K562 (cell line): ENCODE data around the gene ANKH. TPM values are rescaled to one million over a fixed set of nuclear protein-coding genes. Genes with fewer than 3 reads are reported as not detected.

Experiments
- ATAC-seq: fragments of 200-7000 bp; cut with Tn5 transposase; 3 replicates; pipeline ENCODE4 v1.9.1; 2020; ENCODE audit warnings: moderate library complexity
- BruUV-seq: library from RNA; stranded (reverse); fragments of 400-500 nt; replicated peaks from 2 replicates; lab custom pipeline; 2021; lab: Mats Ljungman, UMichigan
- CTCF ChIA-PET: fragments of 300-600 bp; formaldehyde crosslinking; extraction: SDS; loops from one replicate; lab custom pipeline; 2021; ENCODE audit warnings: low intra/inter-chr PET ratio; lab: Yijun Ruan, JAX
- POLR2A ChIA-PET: fragments of 300-600, 350-650 bp; sonication (Branson Sonifier 250); formaldehyde crosslinking; extraction: SDS; loops from one replicate; lab custom pipeline; 2021; ENCODE audit warnings: antibody characterized with exemption, inconsistent platforms; lab: Yijun Ruan, JAX
- DNase-seq, 4 experiments: peaks; one replicate each; pipeline versions ENCODE4 v3.0.0 to v3.0.0-alpha.2; 2011 to 2018; ENCODE audit warnings: low spot score in 3 of 4, mixed read lengths in 3 of 4; ENCODE audit errors: extremely low read depth in 1 of 4
- FAIRE-seq: peaks from 2 replicates; lab custom pipeline; 2011; peaks lifted over from hg19 to GRCh38; lab: Jason Lieb, UNC
- H2AFZ ChIP-seq: 2 replicates; pipeline ENCODE4 v1.6.0; 2011; ENCODE audit warnings: low read depth, low read length, control low read depth, inconsistent platforms
- H3K27ac ChIP-seq: fragments of 200-600 bp; 3 replicates; pipeline ENCODE4 v1.8.0; 2011; ENCODE audit warnings: low read depth, mild to moderate bottlenecking, control low read depth, inconsistent platforms, low read length, moderate library complexity, mixed read lengths; ENCODE audit errors: extremely low read depth
- H3K27me3 ChIP-seq, 2 experiments: fragments of 300-600 bp in 1 of 2; 2 replicates in 1 of 2; 3 replicates in 1 of 2; pipeline versions ENCODE4 v1.6.0 to v1.8.0; 2011; ENCODE audit warnings: inconsistent platforms in 2 of 2, low read length in 2 of 2, mild to moderate bottlenecking in 1 of 2, mixed read lengths in 1 of 2, moderate library complexity in 1 of 2; ENCODE audit not compliant: control insufficient read depth in 2 of 2, insufficient read depth in 2 of 2
- H3K36me3 ChIP-seq: fragments of 300-600 bp; 3 replicates; pipeline ENCODE4 v1.8.0; 2011; ENCODE audit warnings: mild to moderate bottlenecking, low read length, inconsistent platforms; ENCODE audit not compliant: control insufficient read depth, insufficient read depth
- H3K4me1 ChIP-seq, 2 experiments: fragments of 200-600 bp in 1 of 2; replicated peaks in 1 of 2; 2 replicates in 1 of 2; 3 replicates in 1 of 2; pipeline versions ENCODE4 v1.5.1 to v1.8.0; 2011; ENCODE audit warnings: inconsistent platforms in 2 of 2, low read length in 2 of 2, mild to moderate bottlenecking in 1 of 2, mixed read lengths in 1 of 2, moderate library complexity in 1 of 2; ENCODE audit not compliant: control insufficient read depth in 2 of 2, insufficient read depth in 2 of 2
- H3K4me2 ChIP-seq: 2 replicates; pipeline ENCODE4 v1.6.1; 2011; ENCODE audit warnings: low read length, control low read depth, inconsistent platforms, mixed read lengths; ENCODE audit not compliant: insufficient read depth
- H3K4me3 ChIP-seq: fragments of 200-600 bp; sonication (generic), shearing (Covaris generic); 2 replicates; pipeline ENCODE4 v1.5.1; 2016; ENCODE audit warnings: control low read depth, inconsistent platforms
- H3K79me2 ChIP-seq: fragments of 200-600 bp; 3 replicates; pipeline ENCODE4 v1.8.0; 2011; ENCODE audit warnings: low read length, inconsistent platforms; ENCODE audit not compliant: control insufficient read depth, insufficient read depth
- H3K9ac ChIP-seq, 2 experiments: 2 replicates each; pipeline versions ENCODE4 v1.6.0 to v1.6.1; 2011; ENCODE audit warnings: low read depth in 2 of 2, low read length in 2 of 2, control low read depth in 1 of 2, inconsistent platforms in 1 of 2, mild to moderate bottlenecking in 1 of 2, mixed read lengths in 1 of 2; ENCODE audit not compliant: insufficient read depth in 1 of 2
- H3K9me1 ChIP-seq: one replicate; pipeline ENCODE4 v1.6.0; 2011; ENCODE audit warnings: inconsistent platforms, mild to moderate bottlenecking, low read length, moderate library complexity; ENCODE audit not compliant: control insufficient read depth, insufficient read depth
- H3K9me3 ChIP-seq: replicated peaks from 2 replicates; pipeline ENCODE4 v1.5.1; 2011; ENCODE audit warnings: low read depth, low read length, inconsistent platforms; ENCODE audit not compliant: control insufficient read depth, insufficient read depth
- H4K20me1 ChIP-seq: replicated peaks from 2 replicates; pipeline ENCODE4 v1.6.1; 2011; ENCODE audit warnings: low read length, inconsistent platforms, mixed read lengths; ENCODE audit not compliant: control insufficient read depth, insufficient read depth
- ARID4B ChIP-seq: sonication (generic); formaldehyde crosslinking; IDR thresholded peaks from 2 replicates; pipeline ENCODE4 v1.8.0; 2022; ENCODE audit warnings: mild to moderate bottlenecking, missing genetic modification reagents
- CBX5 ChIP-seq: IDR thresholded peaks from 2 replicates; pipeline ENCODE4 v1.6.1; 2014; ENCODE audit warnings: low read depth, borderline replicate concordance
- CCNT2 ChIP-seq: IDR thresholded peaks from 2 replicates; pipeline ENCODE4 v1.6.1; 2011; ENCODE audit warnings: borderline replicate concordance, low read depth, mild to moderate bottlenecking, moderate library complexity, mixed read lengths, low read length; ENCODE audit not compliant: insufficient read length; ENCODE audit errors: extremely low read depth
- DIDO1 ChIP-seq: fragments of 450-650 bp; IDR thresholded peaks from 2 replicates; pipeline ENCODE4 v1.6.1; 2016; ENCODE audit warnings: low read depth, missing biosample characterization, missing genetic modification characterization
- ETV6 ChIP-seq, 3 experiments: fragments of 150-350 bp in 1 of 3; sonication (generic) in 1 of 3; formaldehyde crosslinking in 1 of 3; IDR thresholded peaks; 2 replicates each; pipeline versions ENCODE4 v1.6.1 to v1.8.0; 2014 to 2022; ENCODE audit warnings: borderline replicate concordance in 2 of 3, low read depth in 2 of 3, antibody characterized with exemption in 1 of 3, low read length in 1 of 3, mild to moderate bottlenecking in 1 of 3, missing genetic modification reagents in 1 of 3
- HCFC1 ChIP-seq: IDR thresholded peaks from 2 replicates; pipeline ENCODE4 v1.6.1; 2012; ENCODE audit warnings: low read depth, low read length, improper control_type of control experiment
- HMG20A ChIP-seq: fragments of 450-650 bp; formaldehyde crosslinking; conservative IDR thresholded peaks from 2 replicates; pipeline ENCODE4 v1.4.0; 2020; ENCODE audit warnings: mild to moderate bottlenecking, mixed read lengths
- ILK ChIP-seq: fragments of 450-650 bp; IDR thresholded peaks from 2 replicates; pipeline ENCODE4 v1.6.1; 2016; ENCODE audit warnings: missing genetic modification characterization, low read depth, mild to moderate bottlenecking, missing compliant biosample characterization, moderate library complexity, borderline replicate concordance
- MEIS2 ChIP-seq: fragments of 450-650 bp; IDR thresholded peaks from 2 replicates; pipeline ENCODE4 v1.6.1; 2014; ENCODE audit warnings: mild to moderate bottlenecking; ENCODE audit not compliant: partially characterized antibody
- POLR3G ChIP-seq: IDR thresholded peaks from 2 replicates; pipeline ENCODE4 v1.6.1; 2011; ENCODE audit not compliant: insufficient read length, insufficient replicate concordance; ENCODE audit errors: extremely low read depth
- RBM14 ChIP-seq: fragments of 200-400 bp; formaldehyde crosslinking; IDR thresholded peaks from 2 replicates; pipeline ENCODE4 v1.6.1; 2018; ENCODE audit warnings: low read depth, mild to moderate bottlenecking, low read length, moderate library complexity, borderline replicate concordance; ENCODE audit not compliant: insufficient read depth
- RBM34 ChIP-seq: fragments of 200-400 bp; formaldehyde crosslinking; IDR thresholded peaks from 2 replicates; pipeline ENCODE4 v1.6.1; 2018; ENCODE audit warnings: low read length, borderline replicate concordance; ENCODE audit not compliant: insufficient read depth
- SMARCA4 ChIP-seq: fragments of 450-650 bp; IDR thresholded peaks from 2 replicates; pipeline ENCODE4 v1.6.1; 2016
- TFE3 ChIP-seq: fragments of 450-650 bp; formaldehyde crosslinking; IDR thresholded peaks from 2 replicates; pipeline ENCODE4 v1.4.0; 2020; ENCODE audit warnings: mild to moderate bottlenecking, mixed read lengths
- XRCC3 ChIP-seq: fragments of 450-650 bp; IDR thresholded peaks from 2 replicates; pipeline ENCODE4 v1.6.1; 2017; ENCODE audit warnings: mild to moderate bottlenecking, moderate library complexity
- ZBTB8A ChIP-seq: fragments of 450-650 bp; IDR thresholded peaks from 2 replicates; pipeline ENCODE4 v1.6.1; 2018; ENCODE audit warnings: mild to moderate bottlenecking, moderate library complexity; ENCODE audit not compliant: partially characterized antibody
- ZFPM2 ChIP-seq: fragments of 250-450 bp; sonication (Bioruptor Pico); IDR thresholded peaks from 2 replicates; pipeline ENCODE4 v1.5.1; 2022; ENCODE audit warnings: mild to moderate bottlenecking
- WGBS: fragments of 100-300 bp; shearing (Covaris generic); methylation state at CpG from one replicate; pipeline ENCODE4 v1.1.6; 2016; ENCODE audit warnings: low coverage, mixed read lengths; ENCODE audit not compliant: insufficient coverage; ENCODE audit errors: missing lambda C conversion rate; 5-methylcytosine and 5-hydroxymethylcytosine counted together
- in situ Hi-C: fragments of 300-500 bp; cut with MboI; formaldehyde crosslinking; loops from 4 replicates; pipeline ENCODE4 v1.15.0; 2018; ENCODE audit warnings: inconsistent platforms, mixed read lengths
- intact Hi-C: fragments of 100-400 bp; cut with micrococcal nuclease; formaldehyde crosslinking; loops from 2 replicates; pipeline ENCODE4 v1.14.2; 2022
- polyA plus RNA-seq, 8 experiments: library from polyadenylated mRNA; depleted of rRNA in 4 of 8; stranded (reverse) in 5 of 8; unstranded in 3 of 8; fragments of >200 nt; fragmentation: Nextera tagmentation in 2 of 8; fragmentation: Illumina TruSeq in 1 of 8; extraction: Ambion mirVana in 2 of 8; extraction: Trizol in 1 of 8; gene quantifications; 2 replicates each; pipeline versions ENCODE4 v1.2.1 to v1.2.3, GENCODE V29; 2011 to 2014; ENCODE audit warnings: inconsistent platforms in 1 of 8, missing spikeins in 1 of 8
- total RNA-seq, 7 experiments: library from RNA; depleted of rRNA in 6 of 7; stranded (reverse); fragments of >200 nt in 6 of 7; fragmentation: Illumina TruSeq in 2 of 7; extraction: Trizol in 2 of 7; gene quantifications; 2 replicates each; pipeline versions ENCODE4 v1.2.1 to v1.2.3, GENCODE V29; 2011 to 2021; ENCODE audit warnings: low replicate concordance in 1 of 7

Gene ANKH
- total and polyA plus RNA-seq, 9 of the 15 experiments (the other 6 are each of a cell fraction or from before 2014, with no cell fraction given), result 0.79 to 12.2 (median 4.5) TPM

- H3K9ac ChIP-seq, result no peak overlapping the region
- no peaks in the 10 kb centered on the region for H3K79me2 ChIP-seq
- FAIRE-seq (no peak), DNase-seq (no peak), ATAC-seq (no peak)
- CTCF ChIA-PET, result no interaction called here
- POLR2A ChIA-PET, result interaction anchor here (0.7 to 1.2 kb wide), 3 partner anchors 10 to 121 kb away, joined by 3 read pairs; no protein-coding TSS in a partner anchor
- H2AFZ ChIP-seq, result no peak overlapping the region
- 8% methylated on average over 5 of the region's 5 CpGs for WGBS
- no TSS peak for BruUV-seq
- peaks cover 4% of the 10 kb centered on the region; the same call in 1 of the 2 replicates for H4K20me1 ChIP-seq
- no peak overlapping the region for H3K4me2 ChIP-seq
- no peaks in the 10 kb centered on the region for H3K4me1 ChIP-seq
- H3K27ac ChIP-seq, result no peak overlapping the region
- intact Hi-C loops, result no loop called here
- in situ Hi-C loops, result no loop called here
- no peaks in the 10 kb centered on the region for H3K36me3 ChIP-seq
- no peaks in the 10 kb centered on the region for H3K9me3 ChIP-seq
- H3K9me1 ChIP-seq, result no peaks in the 10 kb centered on the region
- TF ChIP-seq CCNT2 (no peak), RBM34 (no peak), HCFC1 (no peak), MEIS2 (no peak), SMARCA4 (no peak), CBX5 (no peak), ZBTB8A (no peak), RBM14 (no peak), ETV6 (IDR thresholded peaks at IDR 0.05; ENCODE audit: borderline replicate concordance in 1 of 2, low read depth in 2 of 2, low read length in 1 of 2) (no peak), ETV6 (CRISPR knock-in tag; IDR thresholded peaks at IDR 0.05; ENCODE audit: borderline replicate concordance) (no peak), ARID4B (no peak), ZFPM2 (CRISPR knock-in tag) (no peak), DIDO1 (tag) (no peak), TFE3 (no peak), XRCC3 (no peak), HMG20A (CRISPR knock-in tag) (no peak), ILK (tag) (no peak), POLR3G (no peak)
- H3K27me3 ChIP-seq, result peaks cover 0 to 20% of the 10 kb centered on the region in 2 experiments; a peak in 3 of 5 replicates
- H3K4me3 ChIP-seq, result no peak overlapping the region
Measured at GRCh38 chr5:14790911-14791310, 80.7 kb downstream of the ANKH start.
